ENCODE measurements around the gene BORCS6. TPM values are rescaled to one million over a fixed set of nuclear protein-coding genes. Genes with fewer than 3 reads are reported as not detected.

Gene BORCS6
- total and polyA plus RNA-seq, 9 of the 15 experiments (the other 6 are each of a cell fraction or from before 2014, with no cell fraction given) = 0.01 to 7.4 (median 2.3) TPM

DNA sequence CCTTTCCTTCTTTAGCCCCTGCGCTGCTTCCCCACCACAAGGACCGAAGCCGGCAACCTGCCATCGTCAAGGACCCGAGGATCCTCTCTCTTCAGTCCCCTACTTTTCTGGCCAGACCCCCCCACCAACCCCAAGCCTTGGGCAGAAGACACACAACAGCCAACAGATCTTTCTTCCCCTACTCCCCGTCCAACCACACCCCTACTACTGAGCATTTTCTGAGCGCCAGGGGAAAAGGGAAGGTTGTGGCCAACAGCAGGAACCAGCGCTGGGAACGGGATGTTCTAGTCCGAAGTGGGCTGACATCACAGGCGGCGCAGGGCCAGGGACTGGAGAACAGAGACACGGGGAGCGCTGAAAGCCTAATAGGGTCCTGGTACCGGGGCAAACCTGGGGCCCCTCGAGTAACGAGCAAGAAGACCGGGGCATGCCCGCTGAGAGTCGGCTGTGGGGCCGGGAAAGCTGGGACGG is 38.3 kb downstream of the BORCS6 start (continued):
- TF ChIP-seq ZNF75A (CRISPR knock-in tag; IDR thresholded peaks at IDR 0.05) (no peak), TRIM28 (IDR thresholded peaks at IDR 0.05) (no peak), ZNF589 (CRISPR knock-in tag; IDR thresholded peaks at IDR 0.05; ENCODE audit: low read depth) (no peak), ZNF134 (CRISPR knock-in tag; conservative IDR thresholded peaks at IDR 0.05) (no peak), ZNF699 (CRISPR knock-in tag; IDR thresholded peaks at IDR 0.05; ENCODE audit: insufficient replicate concordance) (no peak), DDX20 (tag; IDR thresholded peaks at IDR 0.05; ENCODE audit: low read depth) (no peak), ZNF785 (CRISPR knock-in tag; IDR thresholded peaks at IDR 0.05) (no peak), LEF1 (IDR thresholded peaks at IDR 0.05) (no peak), FOXA3 (CRISPR knock-in tag; conservative IDR thresholded peaks at IDR 0.05 in 1 of 2, IDR thresholded peaks at IDR 0.05 in 1 of 2) (0 out of 4 replicates have a peak, but pooled peaks of 1 of the 2 experiments have one; percentile 1), PRPF4 (IDR thresholded peaks at IDR 0.05; ENCODE audit: insufficient read depth, low read depth, low read length, poor library complexity, severe bottlenecking) (no peak), ZNF224 (CRISPR knock-in tag; IDR thresholded peaks at IDR 0.05) (no peak)
- TF ChIP-seq, protein P1, sequence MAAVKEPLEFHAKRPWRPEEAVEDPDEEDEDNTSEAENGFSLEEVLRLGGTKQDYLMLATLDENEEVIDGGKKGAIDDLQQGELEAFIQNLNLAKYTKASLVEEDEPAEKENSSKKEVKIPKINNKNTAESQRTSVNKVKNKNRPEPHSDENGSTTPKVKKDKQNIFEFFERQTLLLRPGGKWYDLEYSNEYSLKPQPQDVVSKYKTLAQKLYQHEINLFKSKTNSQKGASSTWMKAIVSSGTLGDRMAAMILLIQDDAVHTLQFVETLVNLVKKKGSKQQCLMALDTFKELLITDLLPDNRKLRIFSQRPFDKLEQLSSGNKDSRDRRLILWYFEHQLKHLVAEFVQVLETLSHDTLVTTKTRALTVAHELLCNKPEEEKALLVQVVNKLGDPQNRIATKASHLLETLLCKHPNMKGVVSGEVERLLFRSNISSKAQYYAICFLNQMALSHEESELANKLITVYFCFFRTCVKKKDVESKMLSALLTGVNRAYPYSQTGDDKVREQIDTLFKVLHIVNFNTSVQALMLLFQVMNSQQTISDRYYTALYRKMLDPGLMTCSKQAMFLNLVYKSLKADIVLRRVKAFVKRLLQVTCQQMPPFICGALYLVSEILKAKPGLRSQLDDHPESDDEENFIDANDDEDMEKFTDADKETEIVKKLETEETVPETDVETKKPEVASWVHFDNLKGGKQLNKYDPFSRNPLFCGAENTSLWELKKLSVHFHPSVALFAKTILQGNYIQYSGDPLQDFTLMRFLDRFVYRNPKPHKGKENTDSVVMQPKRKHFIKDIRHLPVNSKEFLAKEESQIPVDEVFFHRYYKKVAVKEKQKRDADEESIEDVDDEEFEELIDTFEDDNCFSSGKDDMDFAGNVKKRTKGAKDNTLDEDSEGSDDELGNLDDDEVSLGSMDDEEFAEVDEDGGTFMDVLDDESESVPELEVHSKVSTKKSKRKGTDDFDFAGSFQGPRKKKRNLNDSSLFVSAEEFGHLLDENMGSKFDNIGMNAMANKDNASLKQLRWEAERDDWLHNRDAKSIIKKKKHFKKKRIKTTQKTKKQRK (IDR thresholded peaks at IDR 0.05; ENCODE audit: borderline replicate concordance, low read depth, low read length) = no peak
